Measurements from ENCODE around the gene DTX1. TPM values are rescaled to one million over a fixed set of nuclear protein-coding genes. Genes with fewer than 3 reads are reported as not detected.

DTX1 gene
- total and polyA plus RNA-seq, 2 of the 13 experiments (the other 11 are each of a cell fraction or from before 2014, with no cell fraction given) = not detected

GRCh38 chr12:113071135-113072112, 14.9 kb downstream of the DTX1 start (continued):
- TF ChIP-seq ZNF788 (CRISPR knock-in tag; IDR thresholded peaks at IDR 0.05; ENCODE audit: borderline replicate concordance) (0 out of 2 replicates have a peak, but pooled peaks have one; percentile 41), ZNF747 (CRISPR knock-in tag; IDR thresholded peaks at IDR 0.05; ENCODE audit: borderline replicate concordance) (no peak), ADNP (CRISPR knock-in tag; IDR thresholded peaks at IDR 0.05) (no peak), FOXA1 (IDR thresholded peaks at IDR 0.05) (no peak), FOXA1 (CRISPR knock-in tag; IDR thresholded peaks at IDR 0.05) (peak; percentile 58; the same call in 1 of the 2 replicates), HNRNPK (IDR thresholded peaks at IDR 0.05; ENCODE audit: low read depth, low read length, poor library complexity, severe bottlenecking) (no peak), HOXA9 (CRISPR knock-in tag; IDR thresholded peaks at IDR 0.05; ENCODE audit: borderline replicate concordance) (no peak), PRMT3 (CRISPR knock-in tag; IDR thresholded peaks at IDR 0.05; ENCODE audit: borderline replicate concordance, low read depth) (no peak), ZNF235 (CRISPR knock-in tag; IDR thresholded peaks at IDR 0.05; ENCODE audit: borderline replicate concordance) (no peak), SETDB1 (CRISPR knock-in tag; IDR thresholded peaks at IDR 0.05; ENCODE audit: borderline replicate concordance) (no peak), TBX2 (CRISPR knock-in tag; IDR thresholded peaks at IDR 0.05; ENCODE audit: borderline replicate concordance) (peak; percentile 51; the same call in 1 of the 2 replicates), ZNF569 (CRISPR knock-in tag; IDR thresholded peaks at IDR 0.05; ENCODE audit: borderline replicate concordance) (no peak), JARID2 (CRISPR knock-in tag; IDR thresholded peaks at IDR 0.05; ENCODE audit: insufficient replicate concordance) (no peak), ZSCAN9 (CRISPR knock-in tag; IDR thresholded peaks at IDR 0.05; ENCODE audit: borderline replicate concordance) (no peak), RFXAP (CRISPR knock-in tag; IDR thresholded peaks at IDR 0.05; ENCODE audit: borderline replicate concordance) (no peak), TBP (CRISPR knock-in tag; IDR thresholded peaks at IDR 0.05) (no peak), ZFY (CRISPR knock-in tag; IDR thresholded peaks at IDR 0.05) (peak; percentile 60), ZNF781 (CRISPR knock-in tag; IDR thresholded peaks at IDR 0.05; ENCODE audit: borderline replicate concordance, not compliant biosample characterization) (peak; percentile 53), NFIC (IDR thresholded peaks at IDR 0.05; ENCODE audit: low read length) (no peak), ZNF335 (CRISPR knock-in tag; IDR thresholded peaks at IDR 0.05) (no peak), ZNF660 (CRISPR knock-in tag; IDR thresholded peaks at IDR 0.05; ENCODE audit: borderline replicate concordance, low read depth) (no peak), ZMYM3 (CRISPR knock-in tag; IDR thresholded peaks at IDR 0.05) (0 out of 2 replicates have a peak, but pooled peaks have one; percentile 29), FOXK1 (CRISPR knock-in tag; IDR thresholded peaks at IDR 0.05; ENCODE audit: borderline replicate concordance, low read depth) (0 out of 2 replicates have a peak, but pooled peaks have one; percentile 38), PBX2 (CRISPR knock-in tag; IDR thresholded peaks at IDR 0.05) (no peak), DDIT3 (CRISPR knock-in tag; IDR thresholded peaks at IDR 0.05) (no peak), KDM6A (CRISPR knock-in tag; IDR thresholded peaks at IDR 0.05; ENCODE audit: low read depth) (no peak), ZNF30 (CRISPR knock-in tag; IDR thresholded peaks at IDR 0.05) (no peak), DBP (CRISPR knock-in tag; IDR thresholded peaks at IDR 0.05; ENCODE audit: not compliant biosample characterization) (no peak), NFYB (CRISPR knock-in tag; IDR thresholded peaks at IDR 0.05) (no peak), MBD4 (IDR thresholded peaks at IDR 0.05; ENCODE audit: borderline replicate concordance, low read length) (no peak)

Measured in HepG2 (cell line).